ENCODE data around the gene CLEC5A.

DNA sequence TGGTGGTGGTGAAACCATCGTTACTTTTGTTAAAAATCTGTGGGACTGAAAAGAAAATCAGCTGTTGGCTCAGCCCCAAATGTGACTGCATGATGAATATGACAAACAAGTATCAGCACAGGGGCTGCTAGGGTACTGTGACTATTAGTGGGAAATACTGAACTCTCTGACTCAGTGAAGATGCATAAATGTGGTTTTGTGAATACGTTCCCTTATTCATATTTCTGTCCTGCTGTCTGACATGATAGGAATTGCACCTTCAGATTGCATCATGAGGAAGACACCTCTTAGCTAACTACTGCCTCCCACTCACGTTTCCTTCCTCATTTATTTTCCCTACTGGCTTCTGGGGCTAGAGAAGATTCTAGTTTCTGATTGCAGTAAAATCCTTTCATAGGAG, 1.4 kb downstream of the CLEC5A start:
- no peak for TF ChIP-seq CTCF (IDR thresholded peaks at IDR 0.05; ENCODE audit: insufficient read depth, low read depth, low read length)
- no peak for TF ChIP-seq EZH2 (IDR thresholded peaks at IDR 0.05; ENCODE audit: insufficient read depth, low read length)

Measured in astrocyte (in vitro differentiated cells and primary cell).